ENCODE data around the gene FALEC. TPM values are rescaled to one million over a fixed set of nuclear protein-coding genes. Genes with fewer than 3 reads are reported as not detected.
A peak's percentile ranks its signal among the peaks of the same experiment; 100 is the strongest.

Gene FALEC
- not detected for total RNA-seq
- long read RNA-seq = 0 reads

DNA sequence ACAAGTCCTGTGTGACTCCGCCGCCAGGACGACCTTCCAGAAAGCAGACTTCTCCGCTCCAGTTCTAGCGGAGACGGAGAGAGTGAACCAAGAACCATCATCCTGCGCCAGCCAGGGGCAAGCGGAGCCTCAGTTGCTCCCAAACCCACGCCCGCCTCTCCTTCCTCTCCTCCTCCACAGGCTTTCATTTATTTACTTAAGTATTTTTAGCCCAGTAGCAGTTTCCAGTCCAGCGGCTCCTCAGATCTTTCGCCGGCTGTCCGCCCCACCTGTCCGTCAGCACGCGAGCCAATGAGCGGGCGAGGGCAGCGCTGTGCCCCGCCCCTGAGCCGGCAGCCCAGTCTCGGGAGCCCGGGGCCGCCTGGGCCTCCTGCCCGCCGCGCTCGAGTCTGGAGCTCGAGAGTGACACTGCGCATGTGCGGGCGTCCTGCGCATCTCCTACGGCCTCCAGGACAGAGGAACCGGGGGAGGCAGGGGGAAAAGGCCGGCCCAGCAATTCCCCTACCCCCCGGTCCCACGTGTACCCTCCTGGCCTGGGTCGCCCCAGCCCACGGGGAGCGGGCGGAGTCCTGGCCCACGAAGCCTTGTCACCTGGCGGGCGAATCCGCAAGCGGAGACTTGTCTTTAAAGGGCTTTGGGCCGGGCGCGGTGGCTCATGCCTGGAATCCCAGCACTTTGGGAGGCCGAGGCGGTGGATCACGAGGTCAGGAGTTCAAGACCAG, at the start of gene FALEC:
FALEC (plus strand) TSS at position 425 of the 722 bp plus-strand sequence.
- peak; percentile 99 for DNase-seq (ENCODE audit: low spot score)

DNA sequence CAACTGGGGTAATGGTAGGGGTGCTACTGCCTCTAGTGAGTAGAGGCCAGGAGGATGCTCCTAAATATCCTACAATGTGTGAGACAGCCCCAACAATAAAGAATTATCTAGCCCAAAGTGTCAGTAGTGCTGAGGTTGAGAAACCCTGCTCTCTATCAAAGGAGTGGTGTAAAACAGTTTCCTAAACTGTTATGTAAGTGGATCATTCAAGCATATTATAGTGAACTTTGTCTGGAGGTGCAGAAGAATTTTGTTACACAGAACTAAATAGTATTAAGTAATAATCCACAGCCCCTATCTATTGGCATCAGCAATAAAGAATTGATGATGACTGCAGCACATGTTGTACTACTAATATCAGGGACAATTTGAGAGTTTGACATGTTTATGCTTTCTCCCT, 48.6 kb upstream of the FALEC start:
- no peak for DNase-seq (ENCODE audit: low spot score)

- DNase-seq (ENCODE audit: low spot score) = no peak
Observed at GRCh38 chr1:150469291-150469690, 46.3 kb upstream of the FALEC start.

DNA sequence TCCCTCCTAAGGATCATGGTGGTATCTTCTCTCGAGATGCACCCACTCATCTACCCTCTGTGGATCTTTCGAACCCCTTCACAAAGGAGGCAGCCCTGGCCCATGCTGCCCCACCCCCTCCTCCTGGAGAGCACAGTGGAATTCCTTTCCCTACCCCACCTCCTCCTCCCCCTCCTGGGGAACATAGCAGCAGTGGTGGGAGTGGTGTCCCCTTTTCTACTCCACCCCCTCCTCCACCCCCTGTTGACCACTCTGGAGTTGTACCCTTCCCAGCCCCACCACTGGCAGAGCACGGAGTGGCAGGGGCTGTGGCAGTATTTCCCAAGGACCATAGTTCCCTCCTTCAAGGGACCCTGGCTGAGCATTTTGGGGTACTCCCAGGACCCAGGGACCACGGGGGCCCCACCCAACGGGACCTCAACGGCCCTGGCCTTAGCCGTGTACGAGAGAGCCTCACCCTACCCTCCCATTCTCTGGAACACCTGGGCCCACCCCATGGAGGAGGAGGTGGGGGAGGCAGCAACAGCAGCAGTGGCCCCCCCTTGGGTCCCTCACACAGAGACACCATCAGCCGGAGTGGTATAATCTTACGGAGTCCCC, 42.9 kb upstream of the FALEC start:
- DNase-seq (ENCODE audit: low spot score) = peak; percentile 85

- DNase-seq (ENCODE audit: low spot score) = no peak
Observed at GRCh38 chr1:150473659-150474058, 41.9 kb upstream of the FALEC start.

GRCh38 chr1:150474869-150475268, 40.7 kb upstream of the FALEC start:
- no peak for DNase-seq (ENCODE audit: low spot score)

GRCh38 chr1:150476754-150477153, 38.8 kb upstream of the FALEC start:
- DNase-seq (ENCODE audit: low spot score) = no peak

DNA sequence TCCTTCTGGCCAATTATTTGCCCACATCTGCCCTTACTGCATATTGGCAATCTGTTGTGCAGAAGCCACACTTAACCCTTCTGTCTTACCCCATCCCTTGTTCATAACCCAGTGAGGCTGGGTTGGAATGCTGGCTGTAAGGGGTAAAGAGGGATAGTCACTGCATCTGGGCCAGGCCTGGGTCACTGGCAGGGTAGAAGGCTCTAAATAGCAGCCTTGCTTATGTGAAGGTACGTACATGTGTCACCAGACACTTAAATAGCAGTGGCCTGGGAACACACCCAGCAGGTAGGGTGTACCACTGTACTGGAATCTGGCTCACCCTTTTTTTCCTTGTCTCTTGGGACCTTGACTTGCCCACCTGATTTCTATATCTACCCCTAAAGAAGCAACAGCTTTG, 38.2 kb upstream of the FALEC start:
- peak; percentile 41 for DNase-seq (ENCODE audit: low spot score)

DNA sequence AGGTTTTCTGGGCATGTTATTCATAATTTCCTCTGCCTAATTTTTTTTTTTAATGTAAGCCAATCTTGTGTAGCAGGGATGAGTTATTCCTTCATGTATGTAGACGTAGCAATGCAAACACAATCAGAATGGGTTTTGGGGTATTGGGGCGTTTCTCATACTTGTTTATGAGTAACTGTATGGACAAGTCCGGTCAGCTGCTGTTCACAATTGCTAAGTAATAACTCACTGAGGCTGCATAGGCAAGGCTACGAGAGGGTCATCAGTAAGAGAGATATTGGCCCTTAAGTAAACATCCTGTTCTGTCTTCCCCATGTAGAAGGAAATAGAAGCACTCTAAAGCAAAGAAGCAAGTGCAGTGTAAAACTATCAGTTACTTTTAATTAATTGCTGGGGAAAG, 37.8 kb upstream of the FALEC start:
- DNase-seq (ENCODE audit: low spot score) = no peak

GRCh38 chr1:150479370-150479769, 36.2 kb upstream of the FALEC start:
- no peak for DNase-seq (ENCODE audit: low spot score)

GRCh38 chr1:150479927-150480352, 35.6 kb upstream of the FALEC start:
- DNase-seq (ENCODE audit: low spot score) = no peak

GRCh38 chr1:150484431-150484830, 31.1 kb upstream of the FALEC start:
- no peak for DNase-seq (ENCODE audit: low spot score)

DNA sequence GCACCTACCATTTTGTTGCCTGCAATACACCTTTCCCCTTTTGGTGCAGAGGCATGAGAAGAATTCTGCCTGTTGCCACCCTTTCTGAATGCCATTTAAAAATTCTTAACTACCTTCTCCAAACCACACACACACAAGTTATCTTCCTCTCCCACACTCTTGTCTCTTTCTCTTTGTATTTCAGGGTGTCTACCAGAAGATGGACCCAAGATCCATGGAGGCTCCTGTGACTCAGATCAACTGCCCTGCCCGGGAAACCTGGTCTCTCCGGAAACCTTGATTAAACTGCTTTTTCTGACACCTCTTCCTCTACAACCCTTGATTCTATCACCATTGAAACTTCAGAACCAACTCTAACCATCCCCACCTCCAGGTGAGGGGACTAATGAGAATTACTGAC, 30.7 kb upstream of the FALEC start:
- peak; percentile 30 for DNase-seq (ENCODE audit: low spot score)

DNA sequence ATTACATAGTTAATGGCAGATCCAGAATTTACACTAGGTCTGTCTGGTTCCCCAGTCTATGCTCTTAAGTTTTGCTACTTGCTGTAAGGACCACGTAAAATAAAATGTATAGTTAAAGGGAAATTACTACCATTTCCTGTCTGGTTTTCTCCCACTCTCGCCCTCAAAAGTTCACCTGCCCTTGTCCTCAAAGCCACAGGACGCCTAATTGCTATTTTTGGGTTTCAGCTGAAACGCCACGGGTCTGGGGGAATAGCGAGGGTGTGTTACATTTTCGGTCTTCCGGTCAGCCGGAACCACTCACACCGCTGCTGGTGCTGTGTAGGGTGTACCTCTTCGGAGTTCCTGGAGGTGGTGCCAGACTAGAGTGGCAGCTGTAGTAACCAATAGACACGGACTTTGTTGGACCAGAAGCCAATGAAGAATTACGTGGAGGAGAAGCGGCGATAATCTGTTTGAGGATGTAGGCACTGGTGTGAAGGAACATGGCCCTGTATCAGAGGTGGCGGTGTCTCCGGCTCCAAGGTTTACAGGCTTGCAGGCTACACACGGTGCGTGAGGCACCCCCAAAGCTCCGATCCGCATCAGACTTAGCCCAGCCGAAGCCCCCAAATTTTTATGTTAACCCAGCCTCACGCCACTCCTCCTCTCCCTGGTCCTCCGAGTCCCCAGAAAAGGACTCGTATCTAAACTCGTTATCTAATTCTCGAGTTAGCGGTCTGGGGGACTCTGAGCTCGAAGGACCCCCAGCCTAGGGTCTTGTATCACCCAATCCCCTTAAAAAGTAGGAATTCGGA, 28.4 kb upstream of the FALEC start, which contains the start of gene TARS2:
TARS2 (plus strand) TSS at position 454 of the 797 bp plus-strand sequence; CDS start at position 486, 32 bp downstream.
- DNase-seq (ENCODE audit: low spot score) = peak; percentile 93

GRCh38 chr1:150487763-150488115, 27.8 kb upstream of the FALEC start:
- peak; percentile 72 for DNase-seq (ENCODE audit: low spot score)

GRCh38 chr1:150493175-150493574, 22.4 kb upstream of the FALEC start:
- peak; percentile 20 for DNase-seq (ENCODE audit: low spot score)

DNA sequence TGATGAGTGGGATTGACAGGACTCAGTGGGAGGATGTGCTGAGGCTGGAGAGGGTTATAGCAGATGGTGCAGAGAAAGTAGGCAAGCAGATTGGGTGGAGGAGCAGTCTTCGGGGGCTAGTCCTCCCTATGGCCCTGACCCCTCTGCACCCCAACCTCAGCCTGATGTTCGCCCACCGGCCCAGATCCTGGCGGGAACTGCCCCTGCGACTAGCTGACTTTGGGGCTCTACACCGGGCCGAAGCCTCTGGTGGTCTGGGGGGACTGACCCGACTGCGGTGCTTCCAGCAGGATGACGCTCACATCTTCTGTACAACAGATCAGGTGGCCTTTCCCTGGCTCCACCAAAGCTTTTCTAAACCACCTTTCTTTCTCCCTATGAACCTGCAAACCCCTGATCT, 17.2 kb upstream of the FALEC start:
- DNase-seq (ENCODE audit: low spot score) = peak; percentile 77

DNA sequence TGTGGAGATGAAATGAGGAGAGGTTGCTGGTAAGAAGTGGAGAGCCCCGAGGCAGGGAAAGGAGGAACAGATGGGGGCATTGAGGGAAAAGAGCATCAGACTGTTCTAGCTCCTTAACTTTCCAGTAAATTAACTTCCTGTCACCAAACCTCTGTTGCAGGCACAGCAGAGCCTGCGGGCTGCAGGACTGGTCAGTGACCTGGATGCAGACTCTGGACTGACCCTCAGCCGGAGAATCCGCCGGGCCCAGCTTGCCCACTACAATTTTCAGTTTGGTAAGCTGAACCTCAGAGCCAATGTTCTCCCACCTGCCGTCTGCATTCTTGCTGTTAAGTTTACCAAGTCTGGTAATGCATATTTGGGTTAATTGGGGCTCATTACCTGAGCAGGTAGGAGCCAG, 10.1 kb upstream of the FALEC start:
- DNase-seq (ENCODE audit: low spot score) = no peak

DNA sequence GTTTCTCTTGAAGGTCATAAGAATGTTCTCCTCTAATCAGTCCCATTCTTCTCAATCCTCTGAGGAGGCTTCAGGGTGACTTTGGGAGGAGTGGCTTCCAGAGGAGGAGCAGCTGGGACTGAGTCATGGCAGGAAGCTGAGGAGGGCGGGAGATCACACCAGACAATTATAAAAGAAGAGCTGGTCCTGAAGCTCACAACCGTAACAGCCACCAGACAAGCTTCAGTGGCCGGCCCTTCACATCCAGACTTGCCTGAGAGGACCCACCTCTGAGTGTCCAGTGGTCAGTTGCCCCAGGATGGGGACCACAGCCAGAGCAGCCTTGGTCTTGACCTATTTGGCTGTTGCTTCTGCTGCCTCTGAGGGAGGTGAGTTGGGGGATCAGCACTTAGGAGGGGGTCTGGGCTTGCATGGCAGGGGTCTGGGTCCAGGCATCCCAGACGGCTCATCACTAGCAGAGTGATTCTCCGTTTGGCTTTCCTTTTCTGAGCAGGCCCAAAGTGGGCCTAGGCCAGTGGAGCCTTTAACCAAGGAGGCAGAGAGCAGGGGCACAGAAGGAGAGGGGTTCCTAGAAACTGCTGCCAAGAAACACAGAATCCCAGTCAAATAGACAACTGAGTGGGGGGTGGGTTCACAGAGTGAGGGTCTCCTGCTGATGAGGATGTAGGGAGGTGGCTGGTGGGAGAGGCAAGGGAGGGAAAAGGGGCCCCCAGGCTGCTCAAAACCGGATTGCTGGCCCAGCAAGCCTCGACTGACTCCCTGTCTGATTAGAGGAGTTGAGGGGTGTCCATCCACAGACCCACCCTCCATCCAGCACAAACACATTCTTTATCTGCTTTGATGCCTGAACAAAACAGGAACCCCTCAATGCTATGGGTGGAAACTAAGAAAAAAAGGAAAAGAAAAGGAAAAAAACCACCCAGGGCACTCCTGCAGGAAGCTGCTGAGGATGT, 7.4 kb upstream of the FALEC start, which contains the start of gene ECM1:
ECM1 (plus strand) TSS at position 198 of the 953 bp plus-strand sequence; CDS start at position 299, 101 bp downstream.
- DNase-seq (ENCODE audit: low spot score) = no peak

- DNase-seq (ENCODE audit: low spot score) = no peak
Observed at GRCh38 chr1:150508982-150509381, 6.6 kb upstream of the FALEC start.

DNA sequence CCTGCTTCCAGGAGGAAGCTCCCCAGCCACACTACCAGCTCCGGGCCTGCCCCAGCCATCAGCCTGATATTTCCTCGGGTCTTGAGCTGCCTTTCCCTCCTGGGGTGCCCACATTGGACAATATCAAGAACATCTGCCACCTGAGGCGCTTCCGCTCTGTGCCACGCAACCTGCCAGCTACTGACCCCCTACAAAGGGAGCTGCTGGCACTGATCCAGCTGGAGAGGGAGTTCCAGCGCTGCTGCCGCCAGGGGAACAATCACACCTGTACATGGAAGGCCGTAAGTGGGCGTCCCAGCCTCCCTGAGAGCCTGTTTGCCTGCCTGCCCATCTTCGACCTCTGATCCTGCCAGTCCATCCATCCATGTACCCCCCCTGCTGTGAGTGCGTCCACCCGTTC, 4.0 kb upstream of the FALEC start:
- no peak for DNase-seq (ENCODE audit: low spot score)

All from mesenteric fat pad (tissue), 1 donor.